NCI-H2081 (cell line): Measurements from ENCODE around the gene LGALS7.
"Not testable (repeated sequence)": the region's sequence is repeated elsewhere in the genome, so short reads cannot be mapped to it uniquely, and the experiment has no call there.

Experiments
- DNase-seq, 2 experiments: peaks; one replicate each; lab custom pipeline; 2025; lab: John Stamatoyannopoulos, UW

LGALS7 gene

DNA sequence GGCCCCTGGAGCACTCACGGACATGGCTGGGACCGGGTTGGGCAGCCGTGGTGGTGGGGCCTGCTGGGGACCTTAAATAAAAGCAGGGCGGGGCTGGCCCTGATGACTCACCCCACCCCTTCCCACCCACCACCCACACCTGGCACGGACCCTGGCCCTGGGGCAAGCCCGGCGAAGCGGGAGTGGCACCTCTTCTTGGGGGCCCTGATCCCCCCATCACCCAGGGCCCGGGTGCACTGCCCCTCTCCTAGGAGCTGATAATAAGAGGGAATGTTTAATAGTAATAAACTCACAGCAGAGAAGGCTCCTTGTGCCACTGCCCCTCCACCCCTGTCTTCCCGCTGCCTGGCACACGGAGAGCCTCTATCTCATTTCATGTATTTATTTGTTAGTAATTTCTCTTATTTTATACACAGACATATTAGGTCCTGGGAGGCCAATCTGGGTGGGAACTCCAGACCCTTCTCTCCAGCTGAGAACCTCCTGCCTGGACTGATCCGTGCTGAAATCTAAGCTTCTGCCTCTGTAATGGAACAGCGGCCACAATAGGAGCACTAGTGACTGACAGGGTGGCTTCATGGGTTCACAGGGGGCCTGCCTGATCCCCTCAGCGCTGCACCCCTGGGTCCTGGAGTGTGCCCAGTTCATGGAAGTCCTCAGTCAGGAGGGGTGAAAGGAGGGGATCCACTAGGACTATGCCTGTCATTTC, at the start of gene LGALS7:
TSS of gene LGALS7 (minus strand) at position 49 of the 709 bp plus-strand sequence. CDS start at position 24, 25 bp downstream.
- DNase-seq = no peak

DNA sequence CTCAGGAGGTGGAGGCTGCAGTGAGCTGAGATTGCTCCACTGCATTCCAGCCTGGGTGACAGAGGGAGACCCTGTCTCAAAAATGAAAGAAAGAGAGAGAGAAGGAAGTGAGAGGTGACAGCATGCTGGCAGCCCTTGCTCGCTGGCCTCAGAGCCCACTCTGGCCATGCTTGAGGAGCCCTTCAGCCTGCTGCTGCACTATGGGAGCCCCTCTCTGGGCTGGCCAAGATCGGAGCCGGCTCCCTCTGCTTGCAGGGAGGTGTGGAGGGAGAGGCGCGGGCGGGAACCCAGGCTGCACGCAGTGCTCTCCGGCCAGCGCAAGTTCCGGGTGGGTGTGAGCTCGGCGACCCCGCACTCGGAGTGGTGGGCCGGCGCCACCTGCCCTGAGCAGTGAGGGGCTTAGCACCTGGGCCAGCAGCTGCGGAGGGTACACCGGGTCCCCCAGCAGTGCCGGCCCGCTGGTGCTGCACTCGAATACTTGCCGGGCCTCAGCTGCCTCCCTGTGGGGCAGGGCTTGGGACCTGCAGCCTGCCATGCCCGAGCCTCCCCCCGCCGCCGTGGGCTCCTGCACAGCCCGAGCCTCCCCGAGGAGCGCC, 48.0 kb upstream of the LGALS7 start:
- not testable (repeated sequence) for DNase-seq

DNA sequence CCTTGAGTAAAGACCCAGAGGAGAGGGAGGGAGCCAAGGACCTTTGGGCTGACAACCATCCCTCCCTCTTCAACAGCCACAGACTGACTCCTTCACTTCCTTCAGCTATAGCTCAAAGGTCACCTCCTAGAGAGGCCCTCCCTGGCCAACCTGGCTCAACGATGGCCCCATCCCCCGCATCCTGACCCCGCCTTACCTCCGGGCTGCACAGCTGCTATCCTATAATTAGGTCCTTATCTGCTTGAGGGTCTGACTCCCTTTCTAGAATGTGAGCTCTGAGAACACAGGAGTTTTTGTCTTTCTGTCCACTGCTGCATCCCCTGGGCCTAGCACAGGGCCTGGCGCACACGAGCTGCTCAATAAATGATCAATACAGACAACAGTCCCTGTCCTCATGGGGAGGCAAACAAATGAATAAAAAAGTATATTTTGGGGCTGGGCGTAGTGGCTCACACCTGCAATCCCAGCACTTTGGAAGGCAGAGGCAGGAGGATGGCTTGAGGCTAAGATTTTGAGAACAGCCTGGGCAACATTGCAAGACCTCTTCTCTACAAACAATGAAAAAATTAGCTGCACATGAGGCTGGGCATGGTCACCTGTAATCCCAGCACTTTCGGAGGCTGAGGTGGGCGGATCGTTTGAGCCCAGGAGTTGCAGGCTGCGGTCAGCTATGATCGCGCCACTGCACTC, 46.1 kb upstream of the LGALS7 start:
- no peak for DNase-seq

DNA sequence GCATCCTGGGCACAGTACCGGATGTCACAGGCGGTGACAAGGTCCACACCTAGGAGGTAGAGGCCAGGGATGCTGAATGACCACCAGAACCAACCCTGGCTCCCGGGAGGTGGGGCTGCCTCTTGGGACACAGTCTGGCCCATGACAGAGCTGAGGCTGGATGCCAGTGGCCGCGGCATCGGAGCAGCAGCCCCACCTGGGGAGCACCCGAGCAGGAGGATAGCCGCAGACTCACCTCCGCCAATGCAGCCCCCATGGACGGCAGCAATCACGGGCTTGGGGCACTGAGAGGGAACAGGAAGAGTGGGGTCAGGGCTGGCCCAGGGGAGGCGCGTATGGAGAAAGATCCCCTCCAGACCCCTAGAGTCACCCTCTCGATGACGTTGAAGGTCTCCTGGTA, 43.8 kb upstream of the LGALS7 start:
- no peak for DNase-seq

DNA sequence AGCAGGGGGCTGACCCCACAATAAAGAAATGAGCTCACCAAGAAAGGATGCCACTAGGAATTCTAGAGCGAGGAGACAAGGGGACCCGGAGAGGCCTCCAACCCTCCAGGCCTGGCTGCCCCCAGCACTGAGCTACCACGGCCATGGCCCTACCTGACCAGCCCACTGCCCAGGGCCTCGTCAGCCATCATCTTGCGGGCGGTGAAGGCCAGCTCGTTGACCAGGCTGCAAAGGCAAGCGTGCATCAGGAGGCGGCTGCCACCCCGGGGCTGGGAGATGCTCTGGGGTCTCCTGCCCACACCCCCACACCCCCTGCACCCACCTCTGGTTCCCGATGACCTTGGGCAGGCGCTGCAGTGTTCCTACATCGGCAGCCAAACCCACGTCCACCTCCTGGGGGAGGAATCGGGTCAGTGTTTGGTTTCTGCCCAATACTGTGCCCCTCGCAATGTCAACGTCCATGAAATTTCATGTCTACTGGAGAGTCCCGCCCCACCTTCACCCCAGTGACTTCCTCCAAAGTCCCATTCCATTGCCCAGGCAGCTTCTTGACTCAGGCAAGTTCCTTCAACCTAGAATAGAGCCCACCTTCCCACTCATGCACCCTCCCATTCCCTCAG, 42.9 kb upstream of the LGALS7 start:
- DNase-seq = no peak

DNA sequence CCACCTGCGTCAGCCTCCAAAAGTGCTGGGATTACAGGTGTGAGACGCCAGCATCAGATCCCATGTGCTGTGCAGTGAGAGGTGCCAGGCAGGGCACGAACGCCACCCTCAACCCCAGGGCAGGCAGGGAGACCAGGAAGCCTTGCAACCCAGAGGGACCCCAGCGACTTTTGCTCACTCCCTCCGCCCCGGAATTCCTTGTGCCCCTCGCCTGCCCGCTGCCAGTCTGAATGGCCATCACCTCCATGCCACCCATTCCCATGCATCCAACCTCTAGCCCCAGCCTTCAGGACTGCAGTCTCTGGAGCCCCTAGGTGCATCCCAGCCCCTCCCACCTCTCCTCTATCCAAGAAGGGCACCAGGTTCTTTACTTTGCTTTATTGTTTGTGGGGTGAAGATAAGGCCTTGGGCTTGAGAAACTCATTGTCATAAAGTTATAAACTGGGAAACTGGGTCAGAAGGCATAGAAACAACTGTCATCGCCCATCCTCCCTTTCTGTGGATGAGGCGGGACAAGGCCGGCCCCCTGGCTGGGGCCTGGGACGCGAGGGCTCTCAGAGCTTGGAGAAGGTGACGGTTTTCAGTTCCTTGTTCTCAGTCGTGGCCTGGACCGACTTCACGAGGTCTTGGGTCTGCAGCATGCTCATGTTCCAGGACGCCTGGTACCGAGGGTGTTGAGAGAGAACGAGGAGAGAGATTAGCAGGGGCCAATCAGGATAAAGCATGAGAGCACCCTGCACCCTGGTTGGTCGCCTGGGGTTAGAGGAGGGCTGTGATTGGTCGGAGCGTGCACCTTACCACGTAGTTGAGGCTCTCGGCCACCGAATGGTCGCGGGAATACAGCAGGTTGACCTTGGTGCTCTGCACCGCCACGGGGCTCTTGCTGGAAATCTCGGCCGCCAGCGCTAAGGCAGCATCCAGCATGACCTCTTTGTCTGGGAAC, 42.0 kb upstream of the LGALS7 start:
- DNase-seq = no peak

DNA sequence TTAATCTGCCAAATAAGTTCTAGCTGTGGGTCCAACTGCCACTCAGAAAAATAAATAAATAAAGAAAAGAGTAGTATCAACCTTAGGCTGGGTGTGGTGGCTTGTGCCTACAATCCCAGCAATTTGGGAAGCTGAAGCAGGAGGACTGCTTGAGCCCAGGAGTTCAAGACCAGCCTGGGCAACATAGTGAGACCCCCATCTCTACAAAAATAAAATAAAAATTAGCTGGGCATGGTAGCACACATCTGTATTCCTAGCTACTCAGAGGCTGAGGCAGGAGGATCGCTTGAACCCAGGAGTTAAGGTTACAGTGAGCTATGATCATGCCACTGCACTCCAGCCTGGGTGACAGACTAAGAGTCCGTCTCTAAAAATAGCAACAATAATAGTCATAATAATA, 40.6 kb upstream of the LGALS7 start:
- DNase-seq = not testable (repeated sequence)

DNA sequence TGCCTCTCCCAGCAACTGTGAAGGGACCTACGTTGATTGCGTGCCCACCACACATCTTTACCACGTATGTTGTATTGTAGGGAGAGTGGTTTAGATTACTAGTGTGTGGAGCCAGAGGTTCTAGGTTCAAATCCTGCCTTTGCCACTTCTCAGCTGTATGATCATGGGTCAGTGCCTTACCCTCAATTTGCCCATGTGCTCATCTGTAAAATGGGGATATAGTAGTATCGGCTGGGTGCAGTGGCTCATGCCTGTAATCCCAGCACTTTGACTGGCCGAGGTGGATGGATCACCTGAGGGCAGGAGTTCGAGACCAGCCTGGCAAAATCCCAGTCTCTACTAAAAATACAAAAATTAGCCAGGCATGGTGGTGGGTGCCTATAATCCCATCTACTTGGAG, 40.0 kb upstream of the LGALS7 start:
- DNase-seq = no peak

DNA sequence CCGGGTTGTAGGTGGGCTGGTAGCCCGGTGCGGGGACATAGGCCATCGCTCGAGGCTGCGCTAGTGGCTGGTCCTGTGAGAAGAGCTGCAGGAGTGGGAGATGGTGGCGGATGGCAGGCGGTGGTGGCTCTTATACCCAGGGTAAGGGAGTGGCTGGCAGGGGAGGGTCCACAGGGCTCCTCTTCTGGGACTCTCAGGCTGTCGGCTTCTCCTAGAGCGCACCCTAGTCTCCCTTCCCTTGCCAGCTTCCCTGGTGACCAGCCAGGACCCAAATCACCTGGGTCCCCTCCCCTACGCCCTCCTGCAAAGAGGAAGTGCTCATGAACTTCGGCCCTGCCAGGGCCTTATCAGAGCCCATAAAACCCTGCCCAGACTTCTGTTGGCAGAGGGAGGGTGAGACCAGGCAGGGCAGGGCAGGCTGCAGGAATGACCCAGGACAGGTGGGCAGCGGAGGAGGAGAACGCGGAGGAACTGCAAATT, 39.6 kb upstream of the LGALS7 start, which contains the start of gene LGALS4:
TSS of gene LGALS4 (minus strand) at position 105 of the 480 bp plus-strand sequence. CDS start at position 46, 59 bp downstream.
- no peak for DNase-seq

DNA sequence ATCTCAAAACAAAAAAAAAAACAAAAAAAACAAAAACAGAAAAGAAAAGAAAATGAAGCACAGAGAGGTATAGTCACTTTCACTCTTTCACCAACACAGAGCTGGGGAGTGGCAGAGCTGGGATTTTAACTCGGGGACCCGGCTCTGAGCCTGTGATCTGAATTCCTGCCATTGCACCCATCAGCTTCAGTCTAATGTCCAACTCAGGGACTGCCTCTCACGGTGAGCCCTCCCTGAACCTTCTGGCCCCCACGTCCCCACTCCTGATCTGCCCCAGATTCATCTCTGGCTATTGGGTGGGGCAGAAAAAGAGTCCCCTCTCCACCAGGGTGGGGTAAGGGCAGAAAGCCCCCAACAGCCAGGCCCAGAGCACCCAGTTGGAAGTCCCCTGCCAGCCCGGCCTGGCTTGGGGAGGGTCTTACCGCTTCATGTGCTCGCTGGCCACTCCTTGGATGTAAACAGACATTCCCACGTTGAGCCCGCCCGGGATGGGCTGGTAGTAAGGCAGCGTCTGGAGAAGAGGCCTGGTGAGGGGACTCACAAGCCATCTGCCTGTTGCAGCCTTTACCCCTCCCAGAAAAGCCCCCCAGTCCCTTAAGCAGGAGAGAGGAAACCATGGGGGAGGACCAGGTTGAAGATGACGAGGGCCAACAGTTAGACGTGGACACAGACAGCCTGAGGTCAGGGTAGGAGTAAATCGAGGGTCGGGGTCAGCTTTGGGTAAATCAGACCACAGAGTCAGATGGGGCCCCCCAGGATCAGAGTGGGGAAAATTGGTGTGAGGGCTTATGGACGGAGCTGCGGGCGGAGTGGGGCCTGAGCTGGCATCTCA, 38.9 kb upstream of the LGALS7 start:
- DNase-seq = no peak

DNA sequence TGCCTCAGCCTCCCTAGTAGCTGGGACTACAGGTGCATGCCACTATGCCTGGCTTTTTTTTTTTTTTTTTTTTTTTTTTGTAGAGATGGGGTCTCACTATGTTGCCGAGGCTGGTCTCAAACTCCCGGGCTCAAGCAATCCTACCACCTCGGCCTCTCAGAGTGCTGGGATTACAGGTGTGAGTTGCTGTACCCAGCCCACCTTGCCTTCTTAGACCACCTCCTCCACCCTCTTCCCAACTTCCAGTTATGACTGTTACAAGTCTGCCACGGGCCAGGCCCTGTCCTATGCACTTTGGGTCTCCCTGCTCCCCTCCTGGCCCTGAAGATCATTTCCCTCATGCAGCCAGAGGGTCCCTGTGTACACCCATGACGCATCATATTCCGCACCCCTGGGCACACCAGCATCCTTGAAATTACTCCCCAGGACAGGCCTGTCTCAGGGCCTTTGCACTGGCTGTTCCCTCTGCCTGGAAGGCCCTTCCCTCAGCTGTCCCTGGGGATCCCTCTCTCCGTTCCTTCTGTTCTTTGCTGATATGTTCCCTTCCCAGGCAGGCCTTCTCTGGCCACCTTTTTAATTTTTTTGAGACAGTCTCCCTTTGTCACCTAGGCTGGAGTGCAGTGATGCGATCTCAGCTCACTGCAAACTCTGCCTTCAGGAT, 36.4 kb upstream of the LGALS7 start:
- DNase-seq = no peak

DNA sequence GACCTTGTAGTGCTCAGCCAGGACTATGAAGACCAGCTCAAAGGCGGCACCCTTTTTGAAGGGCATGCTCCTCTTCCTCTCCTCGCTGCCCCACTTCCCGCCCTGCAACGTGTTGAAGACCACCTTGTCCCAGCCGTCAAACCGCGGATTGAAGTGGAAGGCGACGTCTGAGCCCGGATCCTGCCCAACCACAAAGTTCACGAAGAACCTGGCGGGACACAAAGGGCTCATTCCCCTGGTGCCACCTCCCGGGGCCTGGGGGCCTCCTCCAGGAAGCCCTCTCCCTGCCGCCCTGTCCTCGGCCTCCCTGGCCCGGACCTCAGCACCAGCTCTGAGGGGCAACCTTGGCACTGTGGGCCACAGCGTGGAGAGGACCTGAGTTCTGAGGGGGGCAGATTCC, 35.4 kb upstream of the LGALS7 start:
- no peak for DNase-seq

DNA sequence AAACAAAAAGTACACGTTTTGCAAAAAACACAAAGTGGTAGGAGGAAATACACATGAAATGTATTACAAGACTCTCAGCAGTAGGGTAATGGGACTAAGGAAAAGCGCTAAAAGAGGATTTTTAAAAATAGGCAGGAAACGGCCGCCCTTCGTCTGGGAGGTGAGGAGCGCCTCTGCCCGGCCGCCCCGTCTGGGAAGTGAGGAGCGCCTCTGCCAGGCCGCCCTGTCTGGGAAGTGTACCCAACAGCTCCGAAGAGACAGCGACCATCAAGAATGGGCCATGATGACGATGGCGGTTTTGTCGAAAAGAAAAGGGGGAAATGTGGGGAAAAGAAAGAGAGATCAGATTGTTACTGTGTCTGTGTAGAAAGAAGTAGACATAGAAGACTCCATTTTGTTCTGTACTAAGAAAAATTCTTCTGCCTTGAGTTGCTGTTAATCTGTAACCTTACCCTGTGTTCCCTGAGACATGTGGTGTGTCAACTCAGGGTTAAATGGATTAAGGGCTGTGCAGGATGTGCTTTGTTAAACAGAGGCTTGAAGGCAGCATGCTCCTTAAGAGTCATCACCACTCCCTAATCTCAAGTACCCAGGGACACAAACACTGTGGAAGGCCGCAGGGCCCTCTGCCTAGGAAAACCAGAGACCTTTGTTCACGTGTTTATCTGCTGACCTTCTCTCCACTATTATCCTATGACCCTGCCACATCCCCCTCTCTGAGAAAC, 34.2 kb upstream of the LGALS7 start:
- DNase-seq = not testable (repeated sequence)

DNA sequence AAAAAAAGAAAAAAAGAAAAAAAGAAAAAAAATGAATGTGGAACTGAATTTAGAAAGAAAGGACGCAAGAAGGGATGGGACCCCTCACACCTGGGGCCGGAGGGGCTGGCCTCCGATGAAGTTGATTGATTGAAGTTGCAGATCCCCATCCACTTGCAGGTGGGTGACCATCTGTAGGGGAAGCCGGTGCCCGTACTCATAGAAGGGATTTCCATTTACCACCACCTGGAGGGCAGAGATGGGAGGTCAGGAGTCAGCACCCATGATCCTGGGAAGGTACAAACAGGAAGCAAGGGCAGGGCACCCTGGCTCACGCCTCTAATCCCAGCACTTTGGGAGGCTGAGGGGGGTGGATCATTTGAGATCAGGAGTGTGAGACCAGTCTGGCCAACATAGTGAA, 33.1 kb upstream of the LGALS7 start:
- DNase-seq = no peak

DNA sequence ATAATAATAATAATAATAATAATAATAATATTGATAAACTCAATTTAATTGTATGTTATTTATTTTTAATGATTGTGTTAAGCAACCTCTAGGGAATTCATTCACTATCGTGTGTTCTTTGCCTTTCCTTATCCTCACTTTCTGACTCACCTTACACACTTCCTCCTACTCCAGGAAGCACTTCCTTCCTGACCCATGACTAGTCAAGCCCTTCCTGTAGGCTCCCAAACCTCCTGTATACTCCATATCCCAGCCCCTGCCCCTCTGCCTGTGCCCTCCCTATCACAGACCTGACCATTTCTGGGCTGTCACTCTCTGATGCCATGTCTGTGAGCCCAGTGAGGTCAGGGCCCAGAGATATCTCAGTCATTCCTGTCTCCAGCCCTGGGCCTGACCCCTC, 31.9 kb upstream of the LGALS7 start:
- DNase-seq = no peak

DNA sequence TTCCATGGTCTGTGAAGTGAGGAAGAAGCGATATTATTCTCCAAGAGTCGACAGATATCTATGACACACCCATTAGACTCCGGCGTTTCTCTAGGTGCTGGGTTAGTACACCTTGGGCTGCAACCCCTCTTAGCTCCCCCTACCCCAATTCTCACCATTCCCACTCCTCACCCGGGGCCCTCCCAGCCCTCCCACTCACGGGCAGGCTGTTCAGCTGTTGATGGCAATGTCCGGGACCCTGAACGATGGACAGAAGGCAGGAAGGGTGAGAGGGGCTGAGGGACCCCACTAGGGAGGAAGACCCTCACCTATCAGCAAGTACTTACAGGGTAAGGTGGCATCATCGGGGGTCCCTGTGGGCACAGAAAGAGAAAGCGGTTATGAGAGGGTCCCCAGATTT, 30.2 kb upstream of the LGALS7 start:
- no peak for DNase-seq

DNA sequence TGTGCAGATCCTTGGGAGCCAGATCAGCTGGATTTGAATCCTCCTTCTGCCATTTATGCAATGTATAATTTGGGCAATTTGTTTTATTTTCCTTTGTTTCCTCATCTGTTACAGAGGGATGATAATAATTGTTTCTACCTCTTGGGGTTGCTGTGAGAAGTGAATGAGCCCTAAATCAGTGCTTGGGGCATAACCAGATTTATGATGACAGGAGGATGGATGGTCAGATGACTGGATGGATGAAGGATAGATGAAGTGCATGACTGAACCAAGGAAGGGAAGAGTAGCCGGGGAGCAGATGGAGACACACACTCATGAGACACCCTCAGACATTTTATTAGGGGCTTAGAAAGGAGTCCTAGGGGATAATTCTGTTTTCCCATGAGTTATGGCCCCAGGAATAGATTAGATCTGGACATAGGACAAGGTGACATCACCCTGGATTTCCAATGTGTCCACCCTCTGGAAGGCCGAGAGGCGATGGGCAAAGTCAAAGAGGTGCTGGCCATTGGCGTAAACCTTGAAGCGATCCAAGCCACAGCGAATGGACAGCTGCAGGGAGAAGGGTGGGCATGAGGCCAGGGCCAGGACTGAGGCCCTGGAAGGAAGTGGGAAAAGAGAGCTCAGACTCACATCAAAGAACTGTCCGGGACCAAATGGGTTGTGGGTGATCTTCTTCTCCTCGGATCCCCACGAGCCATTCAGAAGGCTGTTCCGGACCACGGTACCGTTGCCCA, 28.2 kb upstream of the LGALS7 start:
- DNase-seq = no peak

DNA sequence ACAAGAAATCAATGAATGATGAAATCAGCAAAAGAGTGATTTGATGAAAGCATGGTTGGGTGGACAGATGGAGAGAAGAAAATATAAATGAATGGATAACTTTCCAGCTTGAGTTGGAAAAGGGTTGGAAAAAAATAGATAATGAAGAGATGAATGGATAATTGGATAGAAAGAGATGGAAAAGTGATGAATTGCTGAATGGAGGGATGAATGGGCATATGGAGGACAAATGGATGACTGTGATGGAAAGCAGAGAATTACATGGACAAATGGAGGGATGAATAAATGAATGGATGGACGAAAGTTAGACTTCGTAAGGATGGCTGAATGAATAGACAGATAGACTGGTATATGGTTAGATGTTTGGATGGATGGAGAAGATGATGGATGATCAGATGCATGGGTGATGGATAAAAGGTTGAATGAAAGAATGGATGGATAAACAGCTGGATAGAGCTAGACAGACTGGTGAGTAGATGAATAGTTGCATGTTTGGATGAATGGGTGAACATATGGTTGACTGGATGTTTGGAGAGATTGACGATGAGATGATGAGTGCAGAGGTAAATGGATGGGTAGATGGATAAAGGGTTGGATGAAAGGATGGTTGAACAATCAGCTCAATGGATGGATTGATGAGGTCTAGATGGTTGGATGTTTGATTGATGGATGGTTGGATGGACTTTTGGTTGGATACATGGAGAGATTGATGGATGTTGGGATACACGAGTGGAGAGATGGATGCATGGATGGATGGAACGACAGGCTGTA, 27.4 kb upstream of the LGALS7 start:
- no peak for DNase-seq
